Heart left ventricle (tissue), 16 donors: Measurements from ENCODE around the gene CCM2L. TPM values are rescaled to one million over a fixed set of nuclear protein-coding genes. Genes with fewer than 3 reads are reported as not detected.

ENCODE experiments used
- ATAC-seq, 4 donors: fragments of 200-7000 bp; cut with Tn5 transposase; one replicate each; pipeline ENCODE4 v1.9.1; 2020 to 2022; ENCODE audit warnings: moderate library complexity in 4 of 4, mild to moderate bottlenecking in 3 of 4, moderate number of reproducible peaks in 1 of 4
- DNase-seq, 5 donors: peaks; one replicate each; pipeline ENCODE4 v3.0.0-alpha.2; 2020
- H3K27ac ChIP-seq, 12 donors: fragments of 200-600 bp; sonication (generic) in 4 of 12; one replicate each; pipeline versions ENCODE4 v1.5.0 to v1.8.0; 2016 to 2022; ENCODE audit warnings: mild to moderate bottlenecking in 2 of 12
- H3K27me3 ChIP-seq, 9 donors: fragments of 200-600 bp; sonication (generic) in 2 of 9; one replicate each; pipeline versions ENCODE4 v1.5.1 to v1.8.0; 2016 to 2022; ENCODE audit warnings: mild to moderate bottlenecking in 3 of 9
- H3K36me3 ChIP-seq, 9 donors: fragments of 200-600 bp; sonication (generic) in 2 of 9; one replicate each; pipeline versions ENCODE4 v1.5.0 to v1.8.0; 2018 to 2022; ENCODE audit warnings: mild to moderate bottlenecking in 2 of 9
- H3K4me1 ChIP-seq, 12 donors: fragments of 200-600 bp; sonication (generic) in 4 of 12; one replicate each; pipeline versions ENCODE4 v1.5.0 to v1.8.0; 2016 to 2022; ENCODE audit warnings: mild to moderate bottlenecking in 3 of 12
- H3K4me3 ChIP-seq, 12 donors: fragments of 200-600 bp; sonication (generic) in 4 of 12; one replicate each; pipeline versions ENCODE4 v1.5.0 to v1.8.0; 2017 to 2022; ENCODE audit warnings: mild to moderate bottlenecking in 9 of 12, moderate library complexity in 4 of 12
- H3K9me3 ChIP-seq, 12 donors: fragments of 200-600 bp; sonication (generic) in 4 of 12; one replicate each; pipeline versions ENCODE4 v1.5.0 to v1.8.0; 2016 to 2022; ENCODE audit warnings: mild to moderate bottlenecking in 1 of 12
- POLR2A ChIP-seq, 2 donors: fragments of 450-650 bp; IDR thresholded peaks; one replicate each; pipeline ENCODE4 v1.6.1; 2017; ENCODE audit warnings: antibody characterized with exemption in 2 of 2, mild to moderate bottlenecking in 2 of 2, moderate library complexity in 2 of 2
- WGBS, 4 donors: extraction: QIAGEN DNeasy Blood & Tissue Kit in 2 of 4; methylation state at CpG; one replicate each; pipeline versions ENCODE4 v1.1.5 to v1.1.7; 2013 to 2018; 5-methylcytosine and 5-hydroxymethylcytosine counted together
- intact Hi-C, 10 donors: fragments of 100-400 bp; cut with DNase I; formaldehyde crosslinking; loops; one replicate each; pipeline versions ENCODE4 v1.11.1 to v1.14.2; 2022
- polyA plus RNA-seq, 2 donors: library from polyadenylated mRNA; stranded (reverse); fragments of 200-250 nt; gene quantifications; one replicate each; pipeline ENCODE4 v1.2.3, GENCODE V29; 2013
- total RNA-seq, 9 donors: library from RNA; depleted of rRNA in 2 of 9; stranded (reverse); fragments of >200 nt in 2 of 9; fragmentation: NEBNext Ultra II Directional in 3 of 9; extraction: Animal tissue kit (Norgen Biotek cat#: 25700) in 3 of 9; gene quantifications; one replicate each; pipeline versions ENCODE4 v1.1.0 to v1.2.4, GENCODE V29; 2016 to 2023
- TF ChIP-seq, protein P1 (sequence below), 12 donors: fragments of 200-600 bp; sonication (generic) in 4 of 12; IDR thresholded peaks; one replicate each; pipeline versions ENCODE4 v1.5.0 to v1.8.0; 2018 to 2022; ENCODE audit warnings: antibody characterized with exemption in 12 of 12, mild to moderate bottlenecking in 5 of 12
- donor health status: ischemic (EF 13 %, LVEDD 7.1; RV severe dilation, severe dysfunction).
- donor health status: healthy with polysubstance abuse.
- donor health status: DM: no; HTN: yes; CAD: no.
- donor health status: DM: no; HTN: no; CAD: no.
- donor health status: ischemic (EF 25% LVEDD 6.9; RV normal size, moderate dysfunction).
- donor health status: ischemic (EF 25% LVEDD 5.7; RV mildly dilated, moderate dysfunction).
- donor health status: healthy.
- donor health status: DM: yes; HTN: yes; CAD: no.
- donor health status: ischemic (EF 35%, LVEDD 5.7; RV mildly dilated, moderate dysfunction).
- donor health status: nonischemic (EF 11% LVEDD 7.7; RV severe dilation, severe dysfunction).
- donor health status: DM: yes; HTN: yes; CAD: no.
- donor health status: PGD.
- donor health status: ischemic (EF 29% LVEDD 5.4; RV normal size, mild dysfunction).
- donor health status: nonischemic (EF 23%, LVEDD 6.1; RV moderate dilation, normal function).

The CCM2L gene
- total and polyA plus RNA-seq, 11 donors, result 3.4 to 14.8 (median 9.6) TPM

DNA sequence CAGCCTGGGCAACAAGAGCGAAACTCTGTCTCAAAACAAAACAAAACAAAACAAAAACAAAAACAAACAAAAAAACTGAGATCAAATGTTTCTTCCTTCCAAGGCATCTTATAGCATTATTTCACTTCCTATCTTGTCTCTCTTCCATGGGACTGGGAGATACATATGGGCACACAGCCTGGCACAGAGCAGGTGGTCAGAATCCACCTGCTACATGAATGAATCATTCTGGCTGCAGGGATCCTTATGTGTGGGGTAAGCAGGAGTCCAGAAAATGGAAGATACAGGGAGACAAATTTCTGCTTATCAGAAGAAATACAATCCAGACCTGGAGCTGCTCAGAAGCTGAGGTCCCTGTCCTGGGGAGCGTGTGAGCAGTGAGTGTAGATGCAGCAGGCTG lies 18.2 kb upstream of the CCM2L start:
- H3K27me3 ChIP-seq, result peaks cover 4 to 33% (median 20%) of the 10 kb centered on the region in 9 donors

DNA sequence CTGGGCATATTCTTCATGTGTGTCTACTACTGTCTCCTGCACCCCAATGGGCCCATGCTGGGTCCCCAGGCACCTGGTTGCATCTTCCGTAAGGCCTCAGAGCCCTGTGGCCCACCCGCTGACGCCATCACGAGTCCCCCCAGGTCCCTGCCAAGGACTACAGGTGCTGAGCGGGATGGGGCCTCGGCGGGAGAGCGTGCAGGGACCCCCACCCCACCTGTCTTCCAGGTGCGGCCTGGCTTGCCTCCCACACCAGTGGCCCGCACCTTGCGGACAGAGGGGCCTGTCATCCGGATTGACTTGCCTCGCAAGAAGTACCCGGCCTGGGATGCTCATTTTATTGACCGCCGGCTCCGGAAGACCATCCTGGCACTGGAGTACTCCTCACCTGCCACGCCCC lies 13.2 kb upstream of the CCM2L start:
- WGBS, 4 donors, result 96 to 97% (median 97%) methylated on average over 18 of the region's 18 CpGs

More for the DNA sequence above, 18.2 kb upstream of the CCM2L start:
- no peak overlapping the region for H3K4me3 ChIP-seq
- TF ChIP-seq POLR2A (IDR thresholded peaks at IDR 0.05), result no peak
- TF ChIP-seq, protein P1, sequence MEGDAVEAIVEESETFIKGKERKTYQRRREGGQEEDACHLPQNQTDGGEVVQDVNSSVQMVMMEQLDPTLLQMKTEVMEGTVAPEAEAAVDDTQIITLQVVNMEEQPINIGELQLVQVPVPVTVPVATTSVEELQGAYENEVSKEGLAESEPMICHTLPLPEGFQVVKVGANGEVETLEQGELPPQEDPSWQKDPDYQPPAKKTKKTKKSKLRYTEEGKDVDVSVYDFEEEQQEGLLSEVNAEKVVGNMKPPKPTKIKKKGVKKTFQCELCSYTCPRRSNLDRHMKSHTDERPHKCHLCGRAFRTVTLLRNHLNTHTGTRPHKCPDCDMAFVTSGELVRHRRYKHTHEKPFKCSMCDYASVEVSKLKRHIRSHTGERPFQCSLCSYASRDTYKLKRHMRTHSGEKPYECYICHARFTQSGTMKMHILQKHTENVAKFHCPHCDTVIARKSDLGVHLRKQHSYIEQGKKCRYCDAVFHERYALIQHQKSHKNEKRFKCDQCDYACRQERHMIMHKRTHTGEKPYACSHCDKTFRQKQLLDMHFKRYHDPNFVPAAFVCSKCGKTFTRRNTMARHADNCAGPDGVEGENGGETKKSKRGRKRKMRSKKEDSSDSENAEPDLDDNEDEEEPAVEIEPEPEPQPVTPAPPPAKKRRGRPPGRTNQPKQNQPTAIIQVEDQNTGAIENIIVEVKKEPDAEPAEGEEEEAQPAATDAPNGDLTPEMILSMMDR (IDR thresholded peaks at IDR 0.05), result no peak
- no peak for DNase-seq
- WGBS, 4 donors, result 83 to 92% (median 87%) methylated on average over 2 of the region's 2 CpGs
- H3K9me3 ChIP-seq, result no peaks in the 10 kb centered on the region
- H3K36me3 ChIP-seq, result no peaks in the 10 kb centered on the region
- no peak for ATAC-seq
- H3K4me1 ChIP-seq, result peaks cover 0 to 6% (median 0%) of the 10 kb centered on the region in 12 donors
- H3K27ac ChIP-seq, result no peak overlapping the region
- intact Hi-C loops, result no loop called here

DNA sequence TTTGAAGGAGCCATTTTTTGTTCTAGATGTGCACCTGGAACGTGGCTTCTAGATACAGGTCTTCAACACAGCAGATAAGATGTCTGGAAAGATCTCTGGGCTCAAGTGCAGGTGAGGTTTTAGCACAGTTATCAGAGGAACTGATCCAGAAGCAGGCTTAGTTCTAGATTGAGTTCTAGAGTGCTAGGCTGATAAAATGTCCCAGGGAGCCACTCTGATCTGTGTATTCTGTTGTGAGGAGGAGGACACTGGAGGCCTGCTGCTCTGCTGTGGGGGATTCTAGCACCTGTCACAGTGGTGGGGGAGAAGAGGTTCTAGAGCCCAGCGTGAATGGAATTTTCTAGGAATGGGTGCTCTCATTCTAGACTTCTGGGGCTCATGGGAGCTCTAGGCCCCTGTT lies 12.0 kb upstream of the CCM2L start:
- no peaks in the 10 kb centered on the region for H3K36me3 ChIP-seq
- DNase-seq (no peak), ATAC-seq (no peak)
- TF ChIP-seq, protein P1 (IDR thresholded peaks at IDR 0.05), result no peak
- TF ChIP-seq POLR2A (IDR thresholded peaks at IDR 0.05), result no peak
- H3K4me1 ChIP-seq, result peaks cover 0 to 13% (median 0%) of the 10 kb centered on the region in 12 donors
- no peak overlapping the region for H3K4me3 ChIP-seq
- no peaks in the 10 kb centered on the region for H3K9me3 ChIP-seq
- WGBS, 4 donors, result 42 to 68% (median 58%) methylated on average over 2 of the region's 2 CpGs
- intact Hi-C loops, result no loop called here
- H3K27me3 ChIP-seq, result peaks cover 4 to 33% (median 20%) of the 10 kb centered on the region in 9 donors
- no peak overlapping the region for H3K27ac ChIP-seq

More for the DNA sequence above, 13.2 kb upstream of the CCM2L start:
- intact Hi-C loops, result no loop called here
- H3K4me3 ChIP-seq, result no peak overlapping the region
- no peak for TF ChIP-seq POLR2A (IDR thresholded peaks at IDR 0.05)
- TF ChIP-seq, protein P1 (IDR thresholded peaks at IDR 0.05), result no peak
- no peak for DNase-seq
- H3K27me3 ChIP-seq, result peaks cover 4 to 33% (median 20%) of the 10 kb centered on the region in 9 donors
- H3K9me3 ChIP-seq, result no peaks in the 10 kb centered on the region
- H3K4me1 ChIP-seq, result peaks cover 0 to 13% (median 0%) of the 10 kb centered on the region in 12 donors
- ATAC-seq, result no peak
- no peaks in the 10 kb centered on the region for H3K36me3 ChIP-seq
- H3K27ac ChIP-seq, result no peak overlapping the region

DNA sequence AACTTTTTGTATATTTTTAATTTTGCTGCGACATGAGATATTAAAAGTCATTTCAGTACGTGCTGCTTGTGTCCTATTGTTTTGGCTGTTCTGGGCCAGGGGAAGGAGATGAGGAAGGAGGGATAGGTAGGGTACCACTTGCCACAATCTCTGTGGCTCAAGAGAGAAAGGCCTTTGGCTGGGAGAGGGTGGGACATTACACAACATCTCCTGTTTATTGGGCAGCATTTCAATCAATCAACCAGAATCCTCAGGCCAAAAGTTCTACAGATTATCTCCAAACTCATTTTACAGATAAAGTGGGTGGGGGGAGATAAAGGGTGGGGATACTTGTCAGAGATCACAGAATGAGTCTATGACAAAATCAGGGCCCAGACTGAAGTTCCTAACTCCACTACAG lies 6.9 kb upstream of the CCM2L start:
- ATAC-seq (no peak), DNase-seq (no peak)
- no peaks in the 10 kb centered on the region for H3K36me3 ChIP-seq
- no peaks in the 10 kb centered on the region for H3K27me3 ChIP-seq
- H3K9me3 ChIP-seq, result no peaks in the 10 kb centered on the region
- intact Hi-C loops, result no loop called here
- no peak overlapping the region for H3K27ac ChIP-seq
- H3K4me3 ChIP-seq, result no peak overlapping the region
- WGBS, 4 donors, result 64 to 86% (median 73%) methylated on average over 2 of the region's 2 CpGs
- TF ChIP-seq, protein P1 (IDR thresholded peaks at IDR 0.05), result no peak
- no peak for TF ChIP-seq POLR2A (IDR thresholded peaks at IDR 0.05)
- H3K4me1 ChIP-seq, result peaks cover 7 to 35% (median 19%) of the 10 kb centered on the region in 12 donors
